Uterus (tissue), 4 donors: ENCODE data around the gene KRT6A. TPM values are rescaled to one million over a fixed set of nuclear protein-coding genes. Genes with fewer than 3 reads are reported as not detected.

Experiments used
- DNase-seq, 2 donors: peaks; one replicate each; pipeline ENCODE4 v3.0.0-alpha.2; 2019 to 2020
- H3K27ac ChIP-seq, 2 donors: fragments of 200-600 bp; sonication (generic); 1 replicate in 1 of 2; 2 replicates in 1 of 2; pipeline ENCODE4 v1.5.1; 2016 to 2018
- H3K27me3 ChIP-seq, 2 donors: fragments of 200-600 bp; sonication (generic); one replicate each; pipeline ENCODE4 v1.5.1; 2018 to 2019; ENCODE audit warnings: control low read depth in 1 of 2
- H3K36me3 ChIP-seq, 2 donors: fragments of 200-600 bp; sonication (generic); one replicate each; pipeline ENCODE4 v1.5.1; 2019; ENCODE audit warnings: control low read depth in 1 of 2
- H3K4me1 ChIP-seq, 2 donors: fragments of 200-600 bp; sonication (generic); one replicate each; pipeline ENCODE4 v1.5.1; 2018 to 2019; ENCODE audit warnings: control low read depth in 1 of 2
- H3K4me3 ChIP-seq, 2 donors: fragments of 200-600 bp; sonication (generic); 1 replicate in 1 of 2; 2 replicates in 1 of 2; pipeline ENCODE4 v1.5.1; 2018 to 2019; ENCODE audit warnings: mild to moderate bottlenecking in 1 of 2
- H3K9me3 ChIP-seq, 2 donors: fragments of 200-600 bp; sonication (generic); one replicate each; pipeline ENCODE4 v1.5.1; 2019; ENCODE audit warnings: control low read depth in 1 of 2
- CTCF ChIP-seq, 4 experiments: fragments of 200-600 bp in 2 of 4; fragments of 450-650 bp in 2 of 4; sonication (generic) in 2 of 4; IDR thresholded peaks; one replicate each; pipeline ENCODE4 v1.5.1; 2016 to 2019; ENCODE audit warnings: antibody characterized with exemption in 4 of 4, mild to moderate bottlenecking in 2 of 4, moderate library complexity in 1 of 4
- POLR2A ChIP-seq, 2 donors: fragments of 450-650 bp; IDR thresholded peaks; one replicate each; pipeline ENCODE4 v1.6.1; 2016; ENCODE audit warnings: antibody characterized with exemption in 2 of 2, mild to moderate bottlenecking in 1 of 2, moderate library complexity in 1 of 2
- intact Hi-C: fragments of 100-400 bp; cut with DNase I; formaldehyde crosslinking; loops from one replicate; pipeline ENCODE4 v1.15.1; 2023; ENCODE audit warnings: low total_unique reads
- total RNA-seq, 4 donors: library from RNA; depleted of rRNA in 3 of 4; stranded (reverse); fragments of >200 nt in 3 of 4; gene quantifications; one replicate each; pipeline versions ENCODE4 v1.1.0 to v1.2.4, GENCODE V29; 2014 to 2023
- donor health status: DM: yes; HTN: yes; CAD: no.

Gene KRT6A
- total RNA-seq, 4 donors from 2014 or later, result 0.90 to 48.5 (median 1.7) TPM; not detected in 1

- intact Hi-C loops, result no loop called here
- Histone ChIP-seq H3K36me3 (no peaks in the 10 kb centered on the region), H3K9me3 (no peaks in the 10 kb centered on the region), H3K27ac (no peak overlapping the region), H3K4me3 (no peak overlapping the region), H3K4me1 (no peaks in the 10 kb centered on the region), H3K27me3 (peaks cover 0 to 3% of the 10 kb centered on the region in 2 donors)
- no peak for DNase-seq
- TF ChIP-seq POLR2A (IDR thresholded peaks at IDR 0.05) (no peak), CTCF (IDR thresholded peaks at IDR 0.05) (no peak)
Observed at GRCh38 chr12:52514471-52515318, 21.6 kb upstream of the KRT6A start.

- H3K4me1 ChIP-seq, result no peaks in the 10 kb centered on the region
- no peak for DNase-seq
- H3K36me3 ChIP-seq, result no peaks in the 10 kb centered on the region
- no peak overlapping the region for H3K27ac ChIP-seq
- no peak overlapping the region for H3K4me3 ChIP-seq
- H3K9me3 ChIP-seq, result no peaks in the 10 kb centered on the region
- H3K27me3 ChIP-seq, result peaks cover 0 to 3% of the 10 kb centered on the region in 2 donors
- intact Hi-C loops, result no loop called here
- TF ChIP-seq POLR2A (IDR thresholded peaks at IDR 0.05) (no peak), CTCF (IDR thresholded peaks at IDR 0.05) (no peak)
Observed at GRCh38 chr12:52513736-52514135, 20.7 kb upstream of the KRT6A start.

- Histone ChIP-seq H3K27me3 (peaks cover 0 to 3% of the 10 kb centered on the region in 2 donors), H3K4me1 (no peaks in the 10 kb centered on the region), H3K36me3 (no peaks in the 10 kb centered on the region), H3K4me3 (no peak overlapping the region), H3K27ac (no peak overlapping the region), H3K9me3 (no peaks in the 10 kb centered on the region)
- no peak for DNase-seq
- intact Hi-C loops, result no loop called here
- TF ChIP-seq CTCF (IDR thresholded peaks at IDR 0.05), result no peak
- TF ChIP-seq POLR2A (IDR thresholded peaks at IDR 0.05), result no peak
Observed at GRCh38 chr12:52508211-52508610, 15.2 kb upstream of the KRT6A start.

- no peaks in the 10 kb centered on the region for H3K4me1 ChIP-seq
- no peaks in the 10 kb centered on the region for H3K36me3 ChIP-seq
- no peak for DNase-seq
- peaks cover 0 to 3% of the 10 kb centered on the region in 2 donors for H3K27me3 ChIP-seq
- H3K9me3 ChIP-seq, result no peaks in the 10 kb centered on the region
- no peak overlapping the region for H3K4me3 ChIP-seq
- H3K27ac ChIP-seq, result no peak overlapping the region
- intact Hi-C loops, result no loop called here
- TF ChIP-seq POLR2A (IDR thresholded peaks at IDR 0.05), result no peak
- peak; percentile 28 to 54 (median 41) for TF ChIP-seq CTCF (IDR thresholded peaks at IDR 0.05)
Observed at GRCh38 chr12:52506858-52507715, 14.0 kb upstream of the KRT6A start.

GRCh38 chr12:52502877-52503276, 9.8 kb upstream of the KRT6A start:
- Histone ChIP-seq H3K4me3 (no peak overlapping the region), H3K9me3 (no peaks in the 10 kb centered on the region), H3K4me1 (no peaks in the 10 kb centered on the region), H3K36me3 (no peaks in the 10 kb centered on the region), H3K27me3 (no peaks in the 10 kb centered on the region), H3K27ac (no peak overlapping the region)
- TF ChIP-seq POLR2A (IDR thresholded peaks at IDR 0.05) (no peak), CTCF (IDR thresholded peaks at IDR 0.05) (no peak)
- no peak for DNase-seq
- intact Hi-C loops, result no loop called here
